UCSD-AML1 (cell line): Measurements from ENCODE around the gene HIRA.
A peak's percentile ranks its signal among the peaks of the same experiment; 100 is the strongest.

Source experiments
- DNase-seq: peaks from one replicate; lab custom pipeline; 2025; ENCODE audit not compliant: unreplicated experiment; lab: John Stamatoyannopoulos, UW

Gene HIRA

DNA sequence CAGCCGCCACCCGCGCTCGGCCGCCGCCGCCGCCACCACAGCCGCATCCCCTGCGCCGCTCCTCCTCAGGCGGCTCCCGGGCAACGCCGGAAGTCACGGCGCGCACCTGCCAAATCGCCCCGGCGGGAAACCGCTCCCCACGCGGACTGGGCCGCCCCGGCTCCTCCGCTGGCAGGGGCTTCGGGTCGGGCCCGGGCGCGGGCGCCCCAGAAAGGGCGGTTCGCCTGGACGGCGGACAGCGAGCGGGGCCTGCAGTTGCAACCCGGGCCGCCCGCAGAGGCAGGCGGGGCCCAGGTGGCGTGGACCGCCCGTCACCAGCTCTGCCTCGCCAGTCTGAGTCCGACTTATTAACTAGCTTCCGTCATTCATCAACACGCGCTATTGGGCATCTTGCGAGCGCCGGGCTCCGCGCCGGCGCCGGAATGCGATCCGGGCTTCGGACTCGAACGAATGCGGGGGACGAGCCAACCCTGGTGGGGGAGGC lies at the start of gene HIRA:
Gene HIRA (minus strand): TSS at position 85 of the 484 bp plus-strand sequence. CDS start 257 bp downstream, outside the sequence.
- peak; percentile 86 for DNase-seq

GRCh38 chr22:19480789-19481188 lies 49.3 kb upstream of the HIRA start:
- DNase-seq, result no peak

- no peak for DNase-seq
Observed at GRCh38 chr22:19480173-19480568, 48.6 kb upstream of the HIRA start.

DNA sequence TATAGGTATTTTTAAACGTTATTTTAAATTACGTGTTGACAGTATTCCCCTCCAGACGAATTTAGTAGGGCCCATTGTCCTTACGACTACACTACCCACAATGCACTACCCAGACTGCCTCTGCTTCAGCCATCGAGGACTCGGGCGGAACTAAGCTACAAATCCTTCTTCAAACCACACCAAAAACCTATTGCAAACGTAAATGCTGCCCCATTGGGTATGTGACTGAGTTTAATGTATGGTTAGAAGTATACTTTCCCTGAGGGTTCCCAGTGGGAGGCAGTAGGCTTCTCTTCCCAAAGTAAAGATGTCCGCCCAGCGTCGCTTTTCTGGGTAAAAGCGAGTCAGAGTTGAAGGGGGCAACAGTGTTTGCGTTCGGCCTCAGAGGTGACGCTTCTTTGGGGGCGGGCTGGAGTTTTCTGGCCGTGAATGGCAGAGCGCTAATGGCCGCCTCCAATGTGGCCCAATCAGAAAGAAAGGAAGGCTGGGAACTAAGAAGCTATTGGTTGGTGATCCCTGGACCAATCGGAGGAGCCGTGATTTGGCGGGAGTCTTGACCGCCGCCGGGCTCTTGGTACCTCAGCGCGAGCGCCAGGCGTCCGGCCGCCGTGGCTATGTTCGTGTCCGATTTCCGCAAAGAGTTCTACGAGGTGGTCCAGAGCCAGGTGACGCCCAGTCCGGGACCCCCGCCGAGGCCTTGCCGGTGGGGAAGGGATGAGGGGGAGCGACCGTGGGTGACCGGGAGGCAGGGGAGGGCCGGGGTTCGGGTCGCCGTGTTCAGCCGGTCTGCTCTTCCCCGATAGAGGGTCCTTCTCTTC lies 48.0 kb upstream of the HIRA start, which contains the start of gene CDC45:
Gene CDC45 (plus strand): TSS at position 566 of the 818 bp plus-strand sequence. CDS start 49 bp downstream, at position 615.
- DNase-seq, result peak; percentile 94

DNA sequence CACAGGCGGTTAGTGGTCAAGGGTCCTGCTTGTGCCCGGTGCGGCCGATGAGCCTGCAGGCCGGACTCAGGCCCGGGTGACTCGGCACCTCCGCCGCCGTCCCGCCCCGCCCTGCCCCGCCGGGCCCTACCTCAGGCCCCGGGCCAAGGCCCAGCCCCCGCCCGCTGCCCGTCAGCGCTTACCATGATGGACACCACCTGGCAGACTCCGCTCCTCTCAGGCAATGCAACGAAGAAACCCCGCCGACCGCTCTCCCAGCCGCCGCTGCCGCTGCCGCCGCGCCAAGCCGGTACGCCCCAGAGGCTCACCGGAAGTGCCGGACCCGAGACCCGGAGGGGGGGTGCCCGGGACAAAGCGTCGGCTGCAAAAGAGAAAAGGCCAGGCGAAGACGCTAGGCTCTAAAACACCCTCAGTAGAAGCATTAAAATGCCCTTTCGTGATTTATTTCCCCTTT lies 47.4 kb upstream of the HIRA start, which contains the start of gene UFD1:
Gene UFD1 (minus strand): TSS at position 293 of the 454 bp plus-strand sequence. CDS start 108 bp downstream, at position 185.
- peak; percentile 79 for DNase-seq

DNA sequence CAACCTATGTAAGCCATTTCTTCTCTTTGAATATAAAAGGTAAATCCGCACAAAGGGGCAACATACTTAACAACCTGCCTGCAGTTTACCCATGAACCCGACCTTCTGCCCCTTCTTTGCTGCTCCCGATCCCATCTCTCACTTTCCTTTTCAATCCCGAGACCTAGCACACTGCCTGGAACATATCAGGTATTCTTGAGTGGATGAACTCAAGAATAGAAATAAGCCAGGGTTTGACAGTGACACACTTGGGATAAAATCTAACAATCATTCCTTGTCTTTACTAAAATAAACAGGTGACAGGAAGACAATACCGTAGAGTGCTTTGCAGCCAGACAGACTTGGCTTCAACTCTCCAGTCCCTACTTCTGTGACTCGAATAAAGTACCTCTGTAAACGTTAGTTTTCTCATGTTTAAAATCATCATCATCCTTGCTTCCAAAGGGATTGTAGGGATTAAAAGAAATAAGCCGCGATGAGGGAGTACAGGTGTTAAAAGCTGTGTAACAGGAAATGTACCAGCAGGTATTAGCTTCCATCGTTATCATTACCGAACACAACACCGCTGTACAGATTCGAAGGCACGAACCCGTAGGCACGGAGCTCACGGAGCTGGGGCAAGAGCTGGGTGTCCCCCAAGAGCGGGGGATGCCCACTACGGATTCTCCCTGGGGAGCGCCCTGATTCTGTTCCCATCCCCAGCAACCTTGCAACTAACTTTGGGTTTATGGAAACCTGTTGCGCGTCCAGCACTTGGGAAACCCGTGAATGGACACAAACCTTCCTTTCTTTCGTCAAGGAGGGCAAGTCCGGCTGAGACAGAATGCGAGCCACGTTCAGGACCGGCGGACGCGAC lies 46.7 kb upstream of the HIRA start:
- no peak for DNase-seq

DNA sequence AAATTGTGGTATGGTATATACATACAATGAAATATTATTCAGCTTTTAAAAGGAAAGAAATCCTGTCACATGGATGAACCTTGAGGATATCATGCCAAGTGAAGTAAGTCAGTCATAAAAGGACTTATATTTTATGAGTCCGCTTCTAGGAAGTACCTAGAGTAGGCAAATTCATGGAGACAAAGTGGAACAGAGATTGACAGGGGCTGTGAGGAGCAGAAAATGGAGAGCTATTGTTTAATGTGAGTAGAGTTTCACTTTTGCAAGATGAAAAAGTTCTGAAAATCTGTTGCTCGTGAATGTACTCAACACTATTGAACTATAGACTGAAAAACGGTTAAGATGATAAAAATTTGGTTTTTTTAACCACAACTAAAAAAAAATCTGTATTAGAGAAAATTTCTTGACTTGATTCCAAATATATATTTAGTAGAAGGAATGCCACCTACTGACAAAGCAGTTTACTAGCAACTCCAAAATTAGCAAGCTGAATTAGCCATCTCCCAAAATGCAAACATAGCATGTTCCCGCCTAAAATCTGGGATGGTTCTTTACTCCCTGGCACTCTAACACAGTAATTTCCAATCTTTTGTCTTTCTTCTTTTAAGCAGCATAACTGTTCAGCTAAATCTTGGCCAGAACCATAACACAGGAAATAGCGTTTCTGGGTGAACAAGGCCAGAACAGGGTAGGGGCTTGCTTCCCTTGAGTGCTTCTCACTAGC lies 46.0 kb upstream of the HIRA start:
- DNase-seq, result no peak

- DNase-seq, result no peak
Observed at GRCh38 chr22:19476023-19476422, 44.5 kb upstream of the HIRA start.

- DNase-seq, result no peak
Observed at GRCh38 chr22:19473578-19473977, 42.0 kb upstream of the HIRA start.

DNA sequence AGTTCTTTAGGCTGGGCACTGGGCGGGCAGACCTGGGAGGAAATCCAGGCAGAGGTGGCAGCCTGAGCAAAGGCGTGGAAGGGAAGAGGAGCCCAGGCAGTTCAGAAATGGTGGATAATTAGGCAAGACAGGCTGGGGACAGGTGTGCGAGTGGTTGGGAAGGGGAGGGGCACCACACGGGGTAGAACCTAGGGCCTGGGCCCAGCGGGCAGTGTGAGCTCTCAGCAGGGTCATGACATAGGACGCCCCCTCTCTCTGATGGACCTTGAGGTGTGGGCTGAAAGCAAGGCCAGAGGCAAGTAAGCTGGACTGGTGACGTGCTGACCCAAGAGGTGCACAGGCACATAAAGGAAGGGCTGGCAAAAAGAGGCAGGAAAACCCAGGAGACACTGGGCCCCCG lies 40.7 kb upstream of the HIRA start:
- no peak for DNase-seq

- DNase-seq, result no peak
Observed at GRCh38 chr22:19471572-19471971, 40.0 kb upstream of the HIRA start.

DNA sequence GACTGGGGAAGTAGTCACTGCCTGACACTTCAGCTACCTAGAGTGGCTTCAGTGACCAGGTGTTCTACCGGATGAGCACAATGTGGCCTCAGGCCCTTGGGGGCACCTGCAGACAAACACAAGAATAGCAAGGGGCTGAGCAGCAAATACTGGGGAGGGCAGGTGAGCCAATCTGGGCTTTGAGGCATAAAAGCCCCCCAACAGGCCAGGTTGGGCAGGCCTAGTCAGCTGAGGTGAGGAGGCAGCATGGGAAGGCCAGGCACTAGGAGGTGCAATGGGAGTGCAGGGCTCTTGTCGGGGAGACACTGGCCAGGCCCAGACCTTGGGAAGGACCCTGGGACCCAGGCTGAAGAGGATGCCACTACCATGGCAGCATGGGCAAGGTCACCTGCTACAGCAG lies 38.5 kb upstream of the HIRA start:
- no peak for DNase-seq

DNA sequence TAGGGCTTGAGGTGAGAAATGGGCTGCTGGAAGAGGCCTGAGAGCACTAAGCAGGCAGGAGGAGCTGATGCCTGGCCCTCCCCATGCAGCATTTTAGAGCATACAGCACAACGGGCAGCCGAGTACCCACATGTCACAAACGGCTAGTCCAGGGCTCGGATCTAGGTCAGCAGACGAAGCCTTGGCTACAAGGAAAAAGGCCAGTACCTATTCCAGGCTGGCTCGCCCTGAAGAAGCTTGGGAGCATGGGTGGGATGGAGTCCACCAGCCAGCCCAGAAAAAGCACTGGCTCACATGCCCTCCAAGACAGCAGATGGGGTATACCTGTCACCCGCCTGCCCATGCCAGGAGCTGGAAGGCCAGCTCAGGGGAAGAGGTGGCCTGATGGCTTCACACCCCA lies 37.9 kb upstream of the HIRA start:
- no peak for DNase-seq

DNA sequence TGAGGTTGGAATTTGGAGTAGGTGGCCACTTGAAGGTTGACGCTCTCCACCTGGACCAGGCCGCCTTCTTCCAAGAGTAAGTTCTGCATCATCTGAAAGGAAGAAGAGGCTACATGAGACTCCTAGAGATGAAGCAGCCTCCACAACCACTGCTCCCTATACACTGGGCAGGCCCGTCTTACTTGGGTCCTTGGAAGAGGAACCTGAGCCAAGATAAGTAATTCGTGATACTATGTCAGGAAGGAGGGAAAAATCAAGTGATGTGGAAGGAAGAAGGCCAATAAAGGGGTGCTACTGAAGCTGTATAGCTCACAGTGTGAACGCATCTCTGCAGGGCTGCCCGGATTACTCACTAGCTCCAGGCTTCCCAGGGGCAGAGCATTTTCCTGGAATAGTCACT lies 36.4 kb upstream of the HIRA start:
- DNase-seq, result no peak

DNA sequence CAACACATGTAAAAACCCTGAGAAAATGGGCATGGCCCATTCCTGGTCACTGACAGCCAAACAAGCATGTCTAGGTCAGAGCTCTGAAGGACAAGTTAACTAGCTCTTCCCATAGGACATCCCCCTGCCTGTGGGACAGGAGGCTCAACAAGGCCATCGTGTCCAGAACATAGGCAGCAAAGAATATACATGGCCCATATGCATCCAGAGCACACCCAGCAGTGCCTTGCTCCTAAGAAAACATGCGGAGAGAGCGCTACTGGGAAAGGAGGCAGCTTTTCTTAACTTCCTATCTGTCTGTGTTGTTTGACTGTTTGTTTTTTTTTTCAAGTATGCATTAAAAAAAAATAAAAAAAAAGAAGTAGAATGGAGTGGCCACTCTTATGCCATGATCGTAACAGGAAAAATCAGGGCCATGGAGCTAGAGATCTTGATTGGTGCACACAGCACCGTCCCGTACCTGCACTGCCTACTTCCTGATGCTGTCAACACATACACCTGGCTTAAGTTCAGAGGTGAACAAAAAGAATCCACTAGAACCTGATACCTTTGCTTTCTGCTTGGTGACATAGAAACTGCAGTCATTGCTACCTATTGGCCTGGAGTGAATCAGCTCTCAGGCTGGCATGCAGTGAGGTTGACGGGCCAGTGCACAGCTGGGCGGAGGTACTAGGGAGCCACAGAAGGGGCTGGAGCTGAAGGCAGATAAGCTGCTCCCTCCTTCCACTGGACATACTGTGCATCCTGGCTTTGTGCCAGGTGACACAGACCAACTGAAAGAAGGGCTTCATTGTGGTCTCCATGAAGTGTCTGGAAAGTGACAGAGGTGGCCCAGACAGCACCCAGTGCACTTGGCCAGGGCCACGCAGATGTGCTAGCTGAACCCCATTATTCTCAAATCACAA lies 35.6 kb upstream of the HIRA start:
- DNase-seq, result no peak

DNA sequence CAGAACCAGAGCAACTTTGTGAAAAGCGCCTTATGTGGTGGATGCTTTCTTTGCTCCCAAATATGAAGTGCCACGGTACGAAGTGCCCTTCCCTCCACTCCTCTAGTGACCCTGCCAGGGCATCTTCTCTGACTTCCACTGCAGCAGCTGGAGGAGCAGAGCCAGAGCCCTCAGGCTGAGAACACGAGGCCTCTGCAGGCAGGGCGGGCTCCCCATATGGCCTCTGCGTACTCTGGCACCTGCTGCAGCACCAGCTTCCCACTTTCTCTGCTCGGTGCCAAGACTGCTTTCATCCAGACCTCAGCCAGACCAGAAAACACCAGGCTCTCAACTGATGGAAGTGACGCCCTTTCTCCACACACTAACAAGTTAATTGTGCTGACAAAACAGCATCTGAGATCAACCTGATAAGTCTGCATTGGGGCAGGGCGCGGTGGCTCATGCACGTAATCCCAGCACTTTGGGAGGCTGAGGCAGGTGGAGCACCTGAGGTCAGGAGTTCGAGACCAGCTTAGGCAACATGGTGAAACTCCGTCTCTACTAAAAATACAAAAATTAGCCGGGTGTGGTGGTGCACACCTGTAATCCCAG lies 34.7 kb upstream of the HIRA start:
- DNase-seq, result no peak

DNA sequence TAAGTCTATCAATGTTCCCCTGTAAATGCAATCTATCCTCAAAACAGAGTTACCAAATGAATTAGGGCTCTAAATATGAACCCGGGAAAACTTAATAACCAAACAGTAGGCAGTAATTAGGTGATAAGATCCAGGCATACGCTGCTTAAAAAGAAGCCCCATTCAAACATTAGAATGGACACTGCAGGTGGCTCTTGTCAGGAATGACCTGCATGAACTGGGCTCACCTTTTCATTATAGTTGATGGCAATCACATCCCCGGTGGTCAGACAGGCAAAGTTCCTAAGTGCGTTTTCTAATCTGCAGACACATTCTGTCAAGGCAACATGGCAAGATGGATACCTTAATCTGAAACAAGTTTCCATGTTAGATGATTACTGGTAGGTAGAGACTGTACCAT lies 33.4 kb upstream of the HIRA start:
- DNase-seq, result no peak

GRCh38 chr22:19464546-19464945 lies 33.0 kb upstream of the HIRA start:
- no peak for DNase-seq
